Liver (tissue), 9 donors: Measurements from ENCODE around the gene PRDX1. TPM values are rescaled to one million over a fixed set of nuclear protein-coding genes. Genes with fewer than 3 reads are reported as not detected.

ENCODE experiments used
- DNase-seq: peaks from one replicate; pipeline ENCODE4 v3.0.0-alpha.2; 2017; ENCODE audit warnings: low spot score
- H3K27ac ChIP-seq, 2 donors: one replicate each; pipeline ENCODE4 v1.7.0; 2013; ENCODE audit warnings: inconsistent platforms in 2 of 2, low read length in 2 of 2, control low read depth in 1 of 2, low read depth in 1 of 2, mild to moderate bottlenecking in 1 of 2
- H3K27me3 ChIP-seq, 4 donors: one replicate each; pipeline versions ENCODE4 v1.6.1 to v1.7.0; 2013; ENCODE audit warnings: low read length in 3 of 4, inconsistent platforms in 1 of 4, mild to moderate bottlenecking in 1 of 4, moderate library complexity in 1 of 4; ENCODE audit not compliant: control insufficient read depth in 4 of 4, insufficient read depth in 4 of 4
- H3K36me3 ChIP-seq, 4 donors: one replicate each; pipeline versions ENCODE4 v1.6.1 to v1.7.0; 2013; ENCODE audit warnings: low read length in 3 of 4, mild to moderate bottlenecking in 3 of 4, low read depth in 1 of 4, moderate library complexity in 1 of 4; ENCODE audit not compliant: control insufficient read depth in 4 of 4, insufficient read depth in 3 of 4
- H3K4me1 ChIP-seq, 4 donors: one replicate each; pipeline versions ENCODE4 v1.6.1 to v1.7.0; 2013; ENCODE audit warnings: low read length in 3 of 4, mild to moderate bottlenecking in 3 of 4, moderate library complexity in 1 of 4; ENCODE audit not compliant: control insufficient read depth in 4 of 4, insufficient read depth in 4 of 4
- H3K4me3 ChIP-seq, 3 donors: one replicate each; pipeline versions ENCODE4 v1.6.1 to v1.7.0; 2013; ENCODE audit warnings: low read length in 3 of 3, control low read depth in 1 of 3, low read depth in 1 of 3, mild to moderate bottlenecking in 1 of 3
- H3K9ac ChIP-seq, 2 donors: one replicate each; pipeline ENCODE4 v1.7.0; 2013; ENCODE audit warnings: low read length in 2 of 2, mild to moderate bottlenecking in 2 of 2, moderate library complexity in 2 of 2, control low read depth in 1 of 2, low read depth in 1 of 2
- H3K9me3 ChIP-seq, 4 donors: one replicate each; pipeline versions ENCODE4 v1.6.1 to v1.7.0; 2013; ENCODE audit warnings: low read length in 3 of 4; ENCODE audit not compliant: control insufficient read depth in 4 of 4
- ATF3 ChIP-seq: IDR thresholded peaks from 2 replicates; pipeline ENCODE4 v1.6.1; 2016; ENCODE audit warnings: antibody characterized with exemption
- CTCF ChIP-seq: fragments of 150-350 bp; IDR thresholded peaks from 2 replicates; pipeline ENCODE4 v1.5.1; 2017; ENCODE audit warnings: improper control_type of control experiment, low read depth, low read length; ENCODE audit not compliant: missing input control
- EGR1 ChIP-seq, 2 donors: IDR thresholded peaks; 2 replicates each; pipeline ENCODE4 v1.6.1; 2016 to 2018; ENCODE audit warnings: antibody characterized with exemption in 2 of 2, low read depth in 2 of 2
- FOXA1 ChIP-seq: IDR thresholded peaks from 2 replicates; pipeline ENCODE4 v1.6.1; 2016; ENCODE audit warnings: antibody characterized with exemption
- FOXA2 ChIP-seq: IDR thresholded peaks from 2 replicates; pipeline ENCODE4 v1.6.1; 2016; ENCODE audit warnings: antibody characterized with exemption
- GABPA ChIP-seq, 2 donors: IDR thresholded peaks in 1 of 2; conservative IDR thresholded peaks in 1 of 2; 2 replicates each; pipeline ENCODE4 v1.6.1; 2016; ENCODE audit warnings: antibody characterized with exemption in 2 of 2, mild to moderate bottlenecking in 1 of 2, moderate library complexity in 1 of 2
- HNF4A ChIP-seq, 2 donors: conservative IDR thresholded peaks; 2 replicates each; pipeline ENCODE4 v1.6.1; 2016; ENCODE audit warnings: antibody characterized with exemption in 2 of 2, mild to moderate bottlenecking in 2 of 2
- HNF4G ChIP-seq: IDR thresholded peaks from 2 replicates; pipeline ENCODE4 v1.6.1; 2016; ENCODE audit warnings: antibody characterized with exemption
- JUND ChIP-seq, 2 donors: IDR thresholded peaks; 2 replicates each; pipeline ENCODE4 v1.6.1; 2016; ENCODE audit warnings: antibody characterized with exemption in 2 of 2
- MAX ChIP-seq: IDR thresholded peaks from 2 replicates; pipeline ENCODE4 v1.6.1; 2016; ENCODE audit warnings: antibody characterized with exemption
- NR2F2 ChIP-seq: IDR thresholded peaks from 2 replicates; pipeline ENCODE4 v1.6.1; 2016; ENCODE audit warnings: antibody characterized with exemption
- RAD21 ChIP-seq, 2 donors: IDR thresholded peaks; 2 replicates each; pipeline ENCODE4 v1.6.1; 2016; ENCODE audit warnings: antibody characterized with exemption in 2 of 2, mild to moderate bottlenecking in 2 of 2
- REST ChIP-seq: IDR thresholded peaks from 2 replicates; pipeline ENCODE4 v1.6.1; 2016; ENCODE audit warnings: antibody characterized with exemption, mild to moderate bottlenecking
- RXRA ChIP-seq, 2 donors: IDR thresholded peaks; 2 replicates each; pipeline ENCODE4 v1.6.1; 2017 to 2018; ENCODE audit warnings: antibody characterized with exemption in 2 of 2, mild to moderate bottlenecking in 1 of 2
- SP1 ChIP-seq: IDR thresholded peaks from 2 replicates; pipeline ENCODE4 v1.6.1; 2018; ENCODE audit warnings: antibody characterized with exemption, mild to moderate bottlenecking
- TAF1 ChIP-seq: conservative IDR thresholded peaks from 2 replicates; pipeline ENCODE4 v1.6.1; 2016; ENCODE audit warnings: antibody characterized with exemption, mild to moderate bottlenecking
- YY1 ChIP-seq: IDR thresholded peaks from 2 replicates; pipeline ENCODE4 v1.6.1; 2016; ENCODE audit warnings: antibody characterized with exemption, mild to moderate bottlenecking
- ZBTB33 ChIP-seq: IDR thresholded peaks from 2 replicates; pipeline ENCODE4 v1.6.1; 2016; ENCODE audit warnings: antibody characterized with exemption
- WGBS: extraction: QIAGEN DNeasy Blood & Tissue Kit; methylation state at CpG from one replicate; pipeline ENCODE4 v1.1.7; 2013; 5-methylcytosine and 5-hydroxymethylcytosine counted together
- polyA plus RNA-seq, 2 donors: library from polyadenylated mRNA; stranded (reverse) in 1 of 2; unstranded in 1 of 2; fragments of 200-250 nt in 1 of 2; fragments of >200 nt in 1 of 2; fragmentation: Nextera tagmentation in 1 of 2; extraction: Ambion mirVana in 1 of 2; gene quantifications; one replicate each; pipeline versions ENCODE4 v1.2.1 to v1.2.3, GENCODE V29; 2013 to 2015
- total RNA-seq, 2 donors: library from RNA; depleted of rRNA; stranded (reverse); fragments of >200 nt; gene quantifications; one replicate each; pipeline ENCODE4 v1.2.3, GENCODE V29; 2014
- donor health status: healthy.
- donor health status: healthy.
- donor health status: healthy.
- donor health status: healthy.
- donor health status: healthy.

Gene PRDX1
- total and polyA plus RNA-seq, 4 donors = 270 to 623 (median 397) TPM

- H3K36me3 ChIP-seq = peaks cover 9 to 45% (median 36%) of the 10 kb centered on the region in 4 donors
- peaks cover 0 to 3% (median 0%) of the 10 kb centered on the region in 4 donors for H3K4me1 ChIP-seq
- TF ChIP-seq NR2F2 = no peak
- H3K27me3 ChIP-seq = no peaks in the 10 kb centered on the region
- DNase-seq = no peak
- H3K9ac ChIP-seq = no peak overlapping the region
- H3K4me3 ChIP-seq = no peak overlapping the region
- 90% methylated on average over 4 of the region's 4 CpGs for WGBS
- no peak overlapping the region for H3K27ac ChIP-seq
- no peaks in the 10 kb centered on the region for H3K9me3 ChIP-seq
Observed at GRCh38 chr1:45570631-45571030, 48.9 kb upstream of the PRDX1 start.

- DNase-seq = peak; percentile 70
- no peak overlapping the region for H3K27ac ChIP-seq
- peaks cover 9 to 45% (median 36%) of the 10 kb centered on the region in 4 donors for H3K36me3 ChIP-seq
Observed at GRCh38 chr1:45569962-45570581, 48.4 kb upstream of the PRDX1 start.

More at GRCh38 chr1:45569962-45570581, 48.4 kb upstream of the PRDX1 start:
- Histone ChIP-seq H3K9ac (no peak overlapping the region), H3K4me1 (peaks cover 0 to 3% (median 0%) of the 10 kb centered on the region in 4 donors), H3K27me3 (no peaks in the 10 kb centered on the region), H3K4me3 (no peak overlapping the region), H3K9me3 (no peaks in the 10 kb centered on the region)
- peak; percentile 98 for TF ChIP-seq CTCF
- no peak for TF ChIP-seq EGR1 (IDR thresholded peaks at IDR 0.05; ENCODE audit: low read depth in 2 of 2)
- TF ChIP-seq REST = no peak
- TF ChIP-seq MAX = no peak
- TF ChIP-seq HNF4G = no peak
- no peak for TF ChIP-seq GABPA (IDR thresholded peaks at IDR 0.05 in 1 of 2, conservative IDR thresholded peaks at IDR 0.05 in 1 of 2)
- TF ChIP-seq TAF1 = no peak
- TF ChIP-seq ZBTB33 = no peak
- peak in 1 of 2 donors; percentile 29 for TF ChIP-seq HNF4A (conservative IDR thresholded peaks at IDR 0.05)
- TF ChIP-seq NR2F2 = no peak
- peak; percentile 37 for TF ChIP-seq ATF3
- TF ChIP-seq RXRA (IDR thresholded peaks at IDR 0.05) = no peak
- TF ChIP-seq FOXA1 = no peak
- TF ChIP-seq FOXA2 = no peak
- no peak for TF ChIP-seq SP1
- TF ChIP-seq YY1 = no peak
- TF ChIP-seq RAD21 (IDR thresholded peaks at IDR 0.05) = peak; percentile 99
- TF ChIP-seq JUND (IDR thresholded peaks at IDR 0.05) = no peak
- 28% methylated on average over 8 of the region's 8 CpGs for WGBS
